GM18499 (cell line): ENCODE data around the gene PALMD.

Source experiments
- ATAC-seq: cut with Tn5 transposase; IDR thresholded peaks from one replicate; pipeline ENCODE4 v1.9.1; 2021; ENCODE audit warnings: moderate number of reproducible peaks; ENCODE audit not compliant: insufficient read depth, unreplicated experiment

The PALMD gene

GRCh38 chr1:99657213-99658030, 11.5 kb downstream of the PALMD start:
- ATAC-seq: no peak

- no peak for ATAC-seq
Observed at GRCh38 chr1:99658031-99658290, 12.0 kb downstream of the PALMD start.

GRCh38 chr1:99659755-99660210, 13.9 kb downstream of the PALMD start:
- no peak for ATAC-seq

GRCh38 chr1:99660496-99660895, 14.6 kb downstream of the PALMD start:
- no peak for ATAC-seq

- ATAC-seq: no peak
Observed at GRCh38 chr1:99661780-99662179, 15.9 kb downstream of the PALMD start.

- no peak for ATAC-seq
Observed at GRCh38 chr1:99662539-99663080, 16.7 kb downstream of the PALMD start.

GRCh38 chr1:99663501-99663900, 17.6 kb downstream of the PALMD start:
- ATAC-seq: no peak

- ATAC-seq: no peak
Observed at GRCh38 chr1:99665212-99665611, 19.3 kb downstream of the PALMD start.

- no peak for ATAC-seq
Observed at GRCh38 chr1:99669376-99669775, 23.5 kb downstream of the PALMD start.

- no peak for ATAC-seq
Observed at GRCh38 chr1:99669821-99670220, 23.9 kb downstream of the PALMD start.

GRCh38 chr1:99670583-99670982, 24.7 kb downstream of the PALMD start:
- no peak for ATAC-seq

- no peak for ATAC-seq
Observed at GRCh38 chr1:99672038-99672437, 26.1 kb downstream of the PALMD start.

GRCh38 chr1:99672530-99673213, 26.8 kb downstream of the PALMD start:
- ATAC-seq: no peak

- no peak for ATAC-seq
Observed at GRCh38 chr1:99673315-99673714, 27.4 kb downstream of the PALMD start.

- no peak for ATAC-seq
Observed at GRCh38 chr1:99674115-99675064, 28.5 kb downstream of the PALMD start.

- ATAC-seq: no peak
Observed at GRCh38 chr1:99675292-99675691, 29.4 kb downstream of the PALMD start.

GRCh38 chr1:99675994-99676393, 30.1 kb downstream of the PALMD start:
- no peak for ATAC-seq

- no peak for ATAC-seq
Observed at GRCh38 chr1:99676876-99677275, 31.0 kb downstream of the PALMD start.

- ATAC-seq: no peak
Observed at GRCh38 chr1:99677416-99677815, 31.5 kb downstream of the PALMD start.

GRCh38 chr1:99680270-99680669, 34.4 kb downstream of the PALMD start:
- ATAC-seq: no peak

- ATAC-seq: no peak
Observed at GRCh38 chr1:99681583-99681982, 35.7 kb downstream of the PALMD start.
